Fibroblast of lung (primary cell): ENCODE data around the gene ESPN. TPM values are rescaled to one million over a fixed set of nuclear protein-coding genes. Genes with fewer than 3 reads are reported as not detected.
"Not testable (repeated sequence)": the region's sequence is repeated elsewhere in the genome, so short reads cannot be mapped to it uniquely, and the experiment has no call there.

Source experiments
- DNase-seq, 2 donors: peaks; one replicate each; pipeline versions ENCODE4 v3.0.0 to v3.0.0-alpha.2; 2010; ENCODE audit warnings: low read depth in 2 of 2
- H2AFZ ChIP-seq: 2 replicates; pipeline ENCODE4 v1.5.1; 2012; ENCODE audit warnings: low read length, control low read depth, inconsistent platforms
- H3K27ac ChIP-seq: 2 replicates; pipeline ENCODE4 v1.5.1; 2011; ENCODE audit warnings: low read length, control low read depth; ENCODE audit not compliant: insufficient read depth
- H3K27me3 ChIP-seq: 2 replicates; pipeline ENCODE4 v1.5.1; 2011; ENCODE audit warnings: mild to moderate bottlenecking, low read length; ENCODE audit not compliant: control insufficient read depth, insufficient read depth
- H3K36me3 ChIP-seq: 2 replicates; pipeline ENCODE4 v1.5.1; 2011; ENCODE audit warnings: low read length; ENCODE audit not compliant: control insufficient read depth, insufficient read depth
- H3K4me1 ChIP-seq: 2 replicates; pipeline ENCODE4 v1.5.1; 2011; ENCODE audit warnings: low read length; ENCODE audit not compliant: control insufficient read depth, insufficient read depth; ENCODE audit errors: extremely low read depth
- H3K4me2 ChIP-seq: 2 replicates; pipeline ENCODE4 v1.5.1; 2011; ENCODE audit warnings: low read length, control low read depth; ENCODE audit not compliant: insufficient read depth; ENCODE audit errors: extremely low read depth
- H3K4me3 ChIP-seq, 4 experiments: fragments of 200-600 bp in 1 of 4; sonication (generic) in 1 of 4; replicated peaks in 1 of 4; 2 replicates each; pipeline ENCODE4 v1.5.1; 2011 to 2016; ENCODE audit warnings: low read length in 4 of 4, low read depth in 3 of 4, mild to moderate bottlenecking in 3 of 4, control low read depth in 2 of 4, inconsistent platforms in 1 of 4, mixed read lengths in 1 of 4; ENCODE audit not compliant: insufficient read depth in 1 of 4; ENCODE audit errors: control extremely low read depth in 1 of 4
- H3K79me2 ChIP-seq: 2 replicates; pipeline ENCODE4 v1.5.1; 2012; ENCODE audit warnings: mild to moderate bottlenecking, low read length, inconsistent platforms; ENCODE audit not compliant: control insufficient read depth, insufficient read depth
- H3K9ac ChIP-seq: 2 replicates; pipeline ENCODE4 v1.5.1; 2011; ENCODE audit warnings: mild to moderate bottlenecking, low read length, control low read depth; ENCODE audit not compliant: insufficient read depth
- H3K9me3 ChIP-seq: 2 replicates; pipeline ENCODE4 v1.5.1; 2012; ENCODE audit warnings: low read depth, low read length; ENCODE audit not compliant: control insufficient read depth, insufficient read depth
- H4K20me1 ChIP-seq: 2 replicates; pipeline ENCODE4 v1.5.1; 2011; ENCODE audit warnings: low read length; ENCODE audit not compliant: control insufficient read depth, insufficient read depth; ENCODE audit errors: extremely low read depth
- CTCF ChIP-seq, 2 donors: IDR thresholded peaks in 1 of 2; conservative IDR thresholded peaks in 1 of 2; 1 replicate in 1 of 2; 2 replicates in 1 of 2; pipeline ENCODE4 v1.5.1; 2011 to 2012; ENCODE audit warnings: low read length in 2 of 2, control low read depth in 1 of 2, inconsistent platforms in 1 of 2, low read depth in 1 of 2, mild to moderate bottlenecking in 1 of 2
- EZH2 ChIP-seq: IDR thresholded peaks from 2 replicates; pipeline ENCODE4 v1.5.1; 2012; ENCODE audit warnings: low read length, control low read depth, mild to moderate bottlenecking; ENCODE audit errors: missing control alignments
- polyA plus RNA-seq, 2 donors: library from polyadenylated mRNA; depleted of rRNA in 1 of 2; stranded (reverse) in 1 of 2; unstranded in 1 of 2; fragments of >200 nt; gene quantifications; 2 replicates each; pipeline ENCODE4 v1.2.1, GENCODE V29; 2011 to 2012; ENCODE audit warnings: missing spikeins in 1 of 2
- total RNA-seq: library from RNA; depleted of rRNA; stranded (reverse); fragments of >200 nt; gene quantifications from 2 replicates; pipeline ENCODE4 v1.2.1, GENCODE V29; 2014

Gene ESPN
- total and polyA plus RNA-seq, 2 donors (not counting 1 experiment from before 2014, with no cell fraction given), result not detected

GRCh38 chr1:6450943-6451373, 26.4 kb downstream of the ESPN start:
- no peak overlapping the region for H3K4me3 ChIP-seq
- H4K20me1 ChIP-seq, result no peaks in the 10 kb centered on the region
- peaks cover 48% of the 10 kb centered on the region for H3K27me3 ChIP-seq
- TF ChIP-seq EZH2 (no peak), CTCF (conservative IDR thresholded peaks at IDR 0.05 in 1 of 2, IDR thresholded peaks at IDR 0.05 in 1 of 2; ENCODE audit: low read depth in 1 of 2, low read length in 2 of 2) (no peak)
- no peaks in the 10 kb centered on the region for H3K79me2 ChIP-seq
- H3K4me2 ChIP-seq, result no peak overlapping the region
- H2AFZ ChIP-seq, result no peak overlapping the region
- no peaks in the 10 kb centered on the region for H3K9me3 ChIP-seq
- no peaks in the 10 kb centered on the region for H3K36me3 ChIP-seq
- no peak overlapping the region for H3K27ac ChIP-seq
- H3K4me1 ChIP-seq, result no peaks in the 10 kb centered on the region
- DNase-seq, result no peak
- H3K9ac ChIP-seq, result no peak overlapping the region

- H3K9me3 ChIP-seq, H2AFZ ChIP-seq, H3K36me3 ChIP-seq, H3K4me2 ChIP-seq, H4K20me1 ChIP-seq, H3K4me3 ChIP-seq, H3K27ac ChIP-seq, H3K9ac ChIP-seq, H3K79me2 ChIP-seq, H3K4me1 ChIP-seq: not testable (repeated sequence)
- DNase-seq, result peak; percentile 23
- H3K27me3 ChIP-seq, result peaks cover 30% of the 10 kb centered on the region
- peak; percentile 35 for TF ChIP-seq EZH2
Observed at GRCh38 chr1:6453895-6454855, 29.6 kb downstream of the ESPN start.

- H3K27ac ChIP-seq, result no peak overlapping the region
- peaks cover 28% of the 10 kb centered on the region for H3K27me3 ChIP-seq
- no peak overlapping the region for H3K9ac ChIP-seq
- no peaks in the 10 kb centered on the region for H3K9me3 ChIP-seq
- H3K4me3 ChIP-seq, result no peak overlapping the region
- H3K79me2 ChIP-seq, result no peaks in the 10 kb centered on the region
- H3K4me1 ChIP-seq, result no peaks in the 10 kb centered on the region
- H4K20me1 ChIP-seq, result no peaks in the 10 kb centered on the region
- no peaks in the 10 kb centered on the region for H3K36me3 ChIP-seq
- H2AFZ ChIP-seq, result no peak overlapping the region
- TF ChIP-seq CTCF (conservative IDR thresholded peaks at IDR 0.05 in 1 of 2, IDR thresholded peaks at IDR 0.05 in 1 of 2; ENCODE audit: low read depth in 1 of 2, low read length in 2 of 2), result no peak
- TF ChIP-seq EZH2, result peak; percentile 93
- H3K4me2 ChIP-seq, result no peak overlapping the region
- peak in 1 of 2 donors; percentile 35 for DNase-seq
Observed at GRCh38 chr1:6454856-6455751, 30.5 kb downstream of the ESPN start.

DNA sequence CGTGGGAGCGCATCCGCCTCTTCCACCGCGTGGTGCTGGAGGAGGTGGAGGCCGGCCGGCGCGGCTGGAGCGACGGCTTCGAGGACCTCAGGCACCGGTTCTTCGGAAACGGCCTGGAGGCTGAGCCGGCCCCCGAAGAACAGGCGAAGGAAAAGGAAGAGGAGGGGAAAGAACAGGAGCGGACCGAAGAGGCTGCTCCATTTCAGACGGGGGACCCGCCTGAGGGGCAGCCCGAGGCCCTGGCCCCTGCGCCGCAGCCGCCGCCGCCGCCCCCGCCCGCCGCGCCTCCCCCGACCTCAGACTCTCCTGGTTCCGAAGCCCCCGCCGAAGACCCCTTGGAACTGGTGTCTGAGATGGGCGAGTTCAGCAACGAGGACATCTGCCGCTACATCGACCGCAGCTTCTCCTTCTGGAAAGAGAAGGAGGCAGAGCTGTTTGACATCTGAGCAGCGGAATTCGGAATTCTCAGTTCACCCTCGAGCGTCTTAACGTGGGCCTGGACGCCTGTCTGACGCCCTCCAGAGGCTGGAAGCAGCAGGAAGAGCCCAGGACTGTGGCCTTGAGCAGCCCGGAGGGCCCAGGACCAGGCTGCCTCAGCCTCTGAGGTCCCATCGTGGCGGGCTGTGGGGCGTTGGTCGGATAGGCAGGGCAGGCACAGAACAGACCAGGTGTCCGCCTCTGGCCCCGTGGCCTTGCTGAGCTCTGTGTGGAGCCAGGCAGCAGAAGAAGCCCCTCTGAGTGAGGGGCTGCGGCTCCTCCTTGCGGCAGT, 31.4 kb downstream of the ESPN start:
- H2AFZ ChIP-seq, DNase-seq, H3K4me1 ChIP-seq, H4K20me1 ChIP-seq, H3K27ac ChIP-seq, H3K4me2 ChIP-seq, H3K36me3 ChIP-seq, H3K9me3 ChIP-seq, H3K4me3 ChIP-seq, H3K9ac ChIP-seq, H3K79me2 ChIP-seq: not testable (repeated sequence)
- peaks cover 27% of the 10 kb centered on the region for H3K27me3 ChIP-seq
